WTC11 (cell line): ENCODE results near the gene KCND2. TPM values are rescaled to one million over a fixed set of nuclear protein-coding genes. Genes with fewer than 3 reads are reported as not detected.

Experiments
- ATAC-seq: fragments of 200-7000 bp; cut with Tn5 transposase; 2 replicates; pipeline ENCODE4 v1.10.0; 2021; ENCODE audit warnings: mild to moderate bottlenecking, moderate library complexity
- CTCF ChIA-PET: fragments of 300-600 bp; sonication (Branson Sonifier 250); formaldehyde crosslinking; loops from one replicate; lab custom pipeline; 2021; ENCODE audit warnings: antibody characterized with exemption; lab: Charles Lee
- POLR2A ChIA-PET: fragments of 350-600 bp; sonication (Branson Sonifier 250); formaldehyde crosslinking; loops from one replicate; lab custom pipeline; 2021; ENCODE audit warnings: antibody characterized with exemption; lab: Charles Lee
- DNase-seq: peaks from one replicate; pipeline ENCODE4 v3.0.0; 2021; ENCODE audit warnings: low spot score
- H3K27ac Mint-ChIP-seq: 2 replicates; pipeline ENCODE4 v1.8.0; 2021; ENCODE audit warnings: mixed read lengths
- H3K27me3 Mint-ChIP-seq: 2 replicates; pipeline ENCODE4 v1.8.0; 2021; ENCODE audit warnings: low read depth, mild to moderate bottlenecking, moderate library complexity, mixed read lengths
- H3K36me3 Mint-ChIP-seq: 2 replicates; pipeline ENCODE4 v1.8.0; 2021; ENCODE audit warnings: mixed read lengths
- H3K4me1 Mint-ChIP-seq: 2 replicates; pipeline ENCODE4 v1.8.0; 2022; ENCODE audit warnings: mixed read lengths
- H3K4me3 Mint-ChIP-seq: 2 replicates; pipeline ENCODE4 v1.8.0; 2021; ENCODE audit warnings: mild to moderate bottlenecking, moderate library complexity, mixed read lengths
- H3K9me3 Mint-ChIP-seq: 2 replicates; pipeline ENCODE4 v1.8.0; 2021; ENCODE audit warnings: mixed read lengths
- CBFB ChIP-seq: sonication (generic); formaldehyde crosslinking; IDR thresholded peaks from 2 replicates; pipeline ENCODE4 v1.8.1; 2022; ENCODE audit warnings: mild to moderate bottlenecking, low read depth, missing genetic modification reagents
- ELF4 ChIP-seq: sonication (generic); formaldehyde crosslinking; IDR thresholded peaks from 2 replicates; pipeline ENCODE4 v1.8.1; 2022; ENCODE audit warnings: low read depth, mild to moderate bottlenecking, moderate library complexity, missing genetic modification reagents
- ETV6 ChIP-seq: sonication (generic); formaldehyde crosslinking; IDR thresholded peaks from 2 replicates; pipeline ENCODE4 v1.8.1; 2022; ENCODE audit warnings: mild to moderate bottlenecking, missing genetic modification reagents
- GABPB1 ChIP-seq: sonication (generic); formaldehyde crosslinking; IDR thresholded peaks from 2 replicates; pipeline ENCODE4 v1.8.1; 2023; ENCODE audit warnings: mild to moderate bottlenecking, missing genetic modification reagents
- GTF2I ChIP-seq: fragments of 250-450 bp; sonication (Bioruptor Pico); conservative IDR thresholded peaks from 2 replicates; pipeline ENCODE4 v1.4.0; 2021; ENCODE audit warnings: mild to moderate bottlenecking
- JUN ChIP-seq: sonication (generic); formaldehyde crosslinking; IDR thresholded peaks from 2 replicates; pipeline ENCODE4 v1.8.0; 2023; ENCODE audit warnings: mild to moderate bottlenecking, missing genetic modification reagents
- NR1H2 ChIP-seq: sonication (generic); formaldehyde crosslinking; IDR thresholded peaks from 2 replicates; pipeline ENCODE4 v1.9.0; 2021; ENCODE audit warnings: mild to moderate bottlenecking, moderate library complexity, missing genetic modification reagents
- NR2C2 ChIP-seq: sonication (generic); formaldehyde crosslinking; IDR thresholded peaks from 2 replicates; pipeline ENCODE4 v1.8.0; 2022; ENCODE audit warnings: mild to moderate bottlenecking, missing genetic modification reagents
- RELA ChIP-seq: sonication (generic); formaldehyde crosslinking; IDR thresholded peaks from 2 replicates; pipeline ENCODE4 v1.8.1; 2022; ENCODE audit warnings: missing genetic modification reagents, mild to moderate bottlenecking, borderline replicate concordance
- TEAD1 ChIP-seq: sonication (generic); formaldehyde crosslinking; IDR thresholded peaks from 2 replicates; pipeline ENCODE4 v1.8.0; 2022; ENCODE audit warnings: mild to moderate bottlenecking, missing genetic modification reagents
- ZNF121 ChIP-seq: sonication (generic); formaldehyde crosslinking; IDR thresholded peaks from 2 replicates; pipeline ENCODE4 v1.8.0; 2023; ENCODE audit warnings: missing genetic modification reagents
- ZNF138 ChIP-seq: sonication (generic); formaldehyde crosslinking; conservative IDR thresholded peaks from 2 replicates; pipeline ENCODE4 v1.8.1; 2022; ENCODE audit warnings: mild to moderate bottlenecking, moderate library complexity, missing genetic modification reagents
- ZNF396 ChIP-seq: fragments of 250-450 bp; sonication (Bioruptor Pico); IDR thresholded peaks from 2 replicates; pipeline ENCODE4 v1.8.0; 2021; ENCODE audit warnings: mild to moderate bottlenecking, moderate library complexity, borderline replicate concordance
- total RNA-seq: library from RNA; stranded (reverse); gene quantifications from 3 replicates; pipeline ENCODE4 v1.2.3, GENCODE V29; 2021
- TF ChIP-seq, protein P1 (sequence below): sonication (generic); formaldehyde crosslinking; IDR thresholded peaks from 2 replicates; pipeline ENCODE4 v1.8.0; 2023; ENCODE audit warnings: missing genetic modification reagents, mild to moderate bottlenecking, borderline replicate concordance
- TF ChIP-seq, protein P2 (sequence below): fragments of 250-450 bp; sonication (Bioruptor Pico); IDR thresholded peaks from 2 replicates; pipeline ENCODE4 v1.9.0; 2021; ENCODE audit warnings: mild to moderate bottlenecking
- TF ChIP-seq, protein P3 (sequence below): fragments of 250-450 bp; sonication (Bioruptor Pico); IDR thresholded peaks from 2 replicates; pipeline ENCODE4 v1.9.0; 2021; ENCODE audit warnings: mild to moderate bottlenecking
- TF ChIP-seq, protein P4 (sequence below): sonication (generic); formaldehyde crosslinking; IDR thresholded peaks from 2 replicates; pipeline ENCODE4 v1.8.1; 2023; ENCODE audit warnings: mild to moderate bottlenecking, missing genetic modification reagents, moderate library complexity
- TF ChIP-seq, protein P5 (sequence below): sonication (generic); formaldehyde crosslinking; IDR thresholded peaks from 2 replicates; pipeline ENCODE4 v1.8.1; 2023; ENCODE audit warnings: mild to moderate bottlenecking, moderate library complexity, missing genetic modification reagents
- TF ChIP-seq, protein P6 (sequence below): sonication (generic); formaldehyde crosslinking; IDR thresholded peaks from 2 replicates; pipeline ENCODE4 v1.8.0; 2022; ENCODE audit warnings: mild to moderate bottlenecking, missing genetic modification reagents

The KCND2 gene
- total RNA-seq, 1 experiment from 2014 or later = 4.6 TPM

DNA sequence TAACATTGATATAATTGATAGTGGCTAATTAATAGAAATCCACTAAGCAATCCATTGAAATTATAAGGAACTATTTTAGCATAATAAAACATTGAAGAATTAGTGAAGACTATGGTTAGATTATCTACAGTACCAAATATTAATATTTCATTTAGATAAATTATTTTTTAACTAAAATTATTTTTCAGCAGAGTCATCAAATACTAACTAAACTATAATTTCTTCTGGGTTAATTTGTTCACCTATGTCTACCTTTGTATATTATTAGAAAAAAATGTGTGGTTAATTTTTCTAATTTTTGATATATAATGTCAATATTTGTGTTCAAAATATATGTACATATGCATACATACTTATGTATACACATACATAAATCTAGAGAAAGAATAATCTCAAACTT is 140.2 kb downstream of the KCND2 start (continued):
- TF ChIP-seq, protein P1, sequence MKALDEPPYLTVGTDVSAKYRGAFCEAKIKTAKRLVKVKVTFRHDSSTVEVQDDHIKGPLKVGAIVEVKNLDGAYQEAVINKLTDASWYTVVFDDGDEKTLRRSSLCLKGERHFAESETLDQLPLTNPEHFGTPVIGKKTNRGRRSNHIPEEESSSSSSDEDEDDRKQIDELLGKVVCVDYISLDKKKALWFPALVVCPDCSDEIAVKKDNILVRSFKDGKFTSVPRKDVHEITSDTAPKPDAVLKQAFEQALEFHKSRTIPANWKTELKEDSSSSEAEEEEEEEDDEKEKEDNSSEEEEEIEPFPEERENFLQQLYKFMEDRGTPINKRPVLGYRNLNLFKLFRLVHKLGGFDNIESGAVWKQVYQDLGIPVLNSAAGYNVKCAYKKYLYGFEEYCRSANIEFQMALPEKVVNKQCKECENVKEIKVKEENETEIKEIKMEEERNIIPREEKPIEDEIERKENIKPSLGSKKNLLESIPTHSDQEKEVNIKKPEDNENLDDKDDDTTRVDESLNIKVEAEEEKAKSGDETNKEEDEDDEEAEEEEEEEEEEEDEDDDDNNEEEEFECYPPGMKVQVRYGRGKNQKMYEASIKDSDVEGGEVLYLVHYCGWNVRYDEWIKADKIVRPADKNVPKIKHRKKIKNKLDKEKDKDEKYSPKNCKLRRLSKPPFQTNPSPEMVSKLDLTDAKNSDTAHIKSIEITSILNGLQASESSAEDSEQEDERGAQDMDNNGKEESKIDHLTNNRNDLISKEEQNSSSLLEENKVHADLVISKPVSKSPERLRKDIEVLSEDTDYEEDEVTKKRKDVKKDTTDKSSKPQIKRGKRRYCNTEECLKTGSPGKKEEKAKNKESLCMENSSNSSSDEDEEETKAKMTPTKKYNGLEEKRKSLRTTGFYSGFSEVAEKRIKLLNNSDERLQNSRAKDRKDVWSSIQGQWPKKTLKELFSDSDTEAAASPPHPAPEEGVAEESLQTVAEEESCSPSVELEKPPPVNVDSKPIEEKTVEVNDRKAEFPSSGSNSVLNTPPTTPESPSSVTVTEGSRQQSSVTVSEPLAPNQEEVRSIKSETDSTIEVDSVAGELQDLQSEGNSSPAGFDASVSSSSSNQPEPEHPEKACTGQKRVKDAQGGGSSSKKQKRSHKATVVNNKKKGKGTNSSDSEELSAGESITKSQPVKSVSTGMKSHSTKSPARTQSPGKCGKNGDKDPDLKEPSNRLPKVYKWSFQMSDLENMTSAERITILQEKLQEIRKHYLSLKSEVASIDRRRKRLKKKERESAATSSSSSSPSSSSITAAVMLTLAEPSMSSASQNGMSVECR (CRISPR knock-in tag) = no peak
- TF ChIP-seq RELA (CRISPR knock-in tag) = no peak
- TF ChIP-seq ELF4 (CRISPR knock-in tag) = no peak

DNA sequence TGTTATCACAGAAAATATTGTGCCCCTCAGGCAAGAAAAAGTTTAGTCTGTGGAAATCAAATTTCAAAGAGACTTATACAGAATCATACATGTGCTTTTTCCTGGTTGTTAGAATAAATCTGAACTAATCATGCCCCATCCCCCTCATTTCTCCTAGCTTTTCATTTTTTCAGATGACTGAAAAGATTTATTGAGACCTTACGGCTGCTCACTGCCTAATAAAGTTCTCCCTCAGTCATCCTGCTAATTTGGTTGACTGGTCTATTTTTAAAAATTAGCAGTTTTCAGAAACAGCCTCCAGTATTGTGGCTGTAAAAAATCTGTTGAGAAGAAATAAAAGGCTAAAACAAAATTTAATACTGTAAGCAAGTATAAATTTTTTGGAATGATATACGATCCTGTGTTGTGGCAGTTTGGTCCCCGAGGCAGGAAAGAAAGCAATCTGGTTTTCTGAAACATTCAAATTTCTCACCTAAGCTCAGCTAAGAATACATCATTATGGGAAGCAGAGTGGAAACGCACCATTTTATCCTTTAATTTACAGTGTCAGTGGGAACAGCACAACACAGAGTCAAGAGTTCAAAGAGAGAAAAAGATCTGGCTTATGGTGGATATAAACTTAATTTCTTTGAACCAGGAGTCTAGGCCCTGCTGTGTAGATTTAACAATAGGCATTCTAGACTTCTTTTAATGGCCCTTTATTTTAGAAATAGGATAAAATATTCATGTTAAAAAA is 144.4 kb downstream of the KCND2 start:
- Mint-ChIP-seq H3K9me3 (no peaks in the 10 kb centered on the region), H3K4me1 (peaks cover 6% of the 10 kb centered on the region; the same call in 1 of the 2 replicates), H3K27me3 (no peaks in the 10 kb centered on the region)
- no peak for ATAC-seq
- TF ChIP-seq GABPB1 (CRISPR knock-in tag) (no peak), ZNF396 (CRISPR knock-in tag) (no peak), NR1H2 (CRISPR knock-in tag) (no peak), ZNF121 (CRISPR knock-in tag) (no peak), NR2C2 (CRISPR knock-in tag) (no peak), ETV6 (no peak), GTF2I (CRISPR knock-in tag) (no peak), JUN (CRISPR knock-in tag) (no peak), ZNF138 (no peak), CBFB (CRISPR knock-in tag) (no peak), TEAD1 (CRISPR knock-in tag) (no peak), ELF4 (CRISPR knock-in tag) (no peak)
- TF ChIP-seq, protein P2, sequence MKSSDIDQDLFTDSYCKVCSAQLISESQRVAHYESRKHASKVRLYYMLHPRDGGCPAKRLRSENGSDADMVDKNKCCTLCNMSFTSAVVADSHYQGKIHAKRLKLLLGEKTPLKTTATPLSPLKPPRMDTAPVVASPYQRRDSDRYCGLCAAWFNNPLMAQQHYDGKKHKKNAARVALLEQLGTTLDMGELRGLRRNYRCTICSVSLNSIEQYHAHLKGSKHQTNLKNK (CRISPR knock-in tag) = no peak
- TF ChIP-seq, protein P3, sequence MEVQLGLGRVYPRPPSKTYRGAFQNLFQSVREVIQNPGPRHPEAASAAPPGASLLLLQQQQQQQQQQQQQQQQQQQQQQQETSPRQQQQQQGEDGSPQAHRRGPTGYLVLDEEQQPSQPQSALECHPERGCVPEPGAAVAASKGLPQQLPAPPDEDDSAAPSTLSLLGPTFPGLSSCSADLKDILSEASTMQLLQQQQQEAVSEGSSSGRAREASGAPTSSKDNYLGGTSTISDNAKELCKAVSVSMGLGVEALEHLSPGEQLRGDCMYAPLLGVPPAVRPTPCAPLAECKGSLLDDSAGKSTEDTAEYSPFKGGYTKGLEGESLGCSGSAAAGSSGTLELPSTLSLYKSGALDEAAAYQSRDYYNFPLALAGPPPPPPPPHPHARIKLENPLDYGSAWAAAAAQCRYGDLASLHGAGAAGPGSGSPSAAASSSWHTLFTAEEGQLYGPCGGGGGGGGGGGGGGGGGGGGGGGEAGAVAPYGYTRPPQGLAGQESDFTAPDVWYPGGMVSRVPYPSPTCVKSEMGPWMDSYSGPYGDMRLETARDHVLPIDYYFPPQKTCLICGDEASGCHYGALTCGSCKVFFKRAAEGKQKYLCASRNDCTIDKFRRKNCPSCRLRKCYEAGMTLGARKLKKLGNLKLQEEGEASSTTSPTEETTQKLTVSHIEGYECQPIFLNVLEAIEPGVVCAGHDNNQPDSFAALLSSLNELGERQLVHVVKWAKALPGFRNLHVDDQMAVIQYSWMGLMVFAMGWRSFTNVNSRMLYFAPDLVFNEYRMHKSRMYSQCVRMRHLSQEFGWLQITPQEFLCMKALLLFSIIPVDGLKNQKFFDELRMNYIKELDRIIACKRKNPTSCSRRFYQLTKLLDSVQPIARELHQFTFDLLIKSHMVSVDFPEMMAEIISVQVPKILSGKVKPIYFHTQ (CRISPR knock-in tag) = no peak
- TF ChIP-seq, protein P4, sequence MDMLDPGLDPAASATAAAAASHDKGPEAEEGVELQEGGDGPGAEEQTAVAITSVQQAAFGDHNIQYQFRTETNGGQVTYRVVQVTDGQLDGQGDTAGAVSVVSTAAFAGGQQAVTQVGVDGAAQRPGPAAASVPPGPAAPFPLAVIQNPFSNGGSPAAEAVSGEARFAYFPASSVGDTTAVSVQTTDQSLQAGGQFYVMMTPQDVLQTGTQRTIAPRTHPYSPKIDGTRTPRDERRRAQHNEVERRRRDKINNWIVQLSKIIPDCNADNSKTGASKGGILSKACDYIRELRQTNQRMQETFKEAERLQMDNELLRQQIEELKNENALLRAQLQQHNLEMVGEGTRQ (CRISPR knock-in tag) = no peak
- TF ChIP-seq, protein P5, sequence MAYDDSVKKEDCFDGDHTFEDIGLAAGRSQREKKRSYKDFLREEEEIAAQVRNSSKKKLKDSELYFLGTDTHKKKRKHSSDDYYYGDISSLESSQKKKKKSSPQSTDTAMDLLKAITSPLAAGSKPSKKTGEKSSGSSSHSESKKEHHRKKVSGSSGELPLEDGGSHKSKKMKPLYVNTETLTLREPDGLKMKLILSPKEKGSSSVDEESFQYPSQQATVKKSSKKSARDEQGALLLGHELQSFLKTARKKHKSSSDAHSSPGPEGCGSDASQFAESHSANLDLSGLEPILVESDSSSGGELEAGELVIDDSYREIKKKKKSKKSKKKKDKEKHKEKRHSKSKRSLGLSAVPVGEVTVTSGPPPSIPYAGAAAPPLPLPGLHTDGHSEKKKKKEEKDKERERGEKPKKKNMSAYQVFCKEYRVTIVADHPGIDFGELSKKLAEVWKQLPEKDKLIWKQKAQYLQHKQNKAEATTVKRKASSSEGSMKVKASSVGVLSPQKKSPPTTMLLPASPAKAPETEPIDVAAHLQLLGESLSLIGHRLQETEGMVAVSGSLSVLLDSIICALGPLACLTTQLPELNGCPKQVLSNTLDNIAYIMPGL (CRISPR knock-in tag) = no peak
- TF ChIP-seq, protein P6, sequence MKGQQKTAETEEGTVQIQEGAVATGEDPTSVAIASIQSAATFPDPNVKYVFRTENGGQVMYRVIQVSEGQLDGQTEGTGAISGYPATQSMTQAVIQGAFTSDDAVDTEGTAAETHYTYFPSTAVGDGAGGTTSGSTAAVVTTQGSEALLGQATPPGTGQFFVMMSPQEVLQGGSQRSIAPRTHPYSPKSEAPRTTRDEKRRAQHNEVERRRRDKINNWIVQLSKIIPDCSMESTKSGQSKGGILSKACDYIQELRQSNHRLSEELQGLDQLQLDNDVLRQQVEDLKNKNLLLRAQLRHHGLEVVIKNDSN = no peak
- TF ChIP-seq, protein P1 (CRISPR knock-in tag) = no peak
- TF ChIP-seq, all 79 proteins: peak for 0
- Mint-ChIP-seq H3K27ac (no peak overlapping the region), H3K4me3 (no peak overlapping the region), H3K36me3 (no peaks in the 10 kb centered on the region)
- ChIA-PET CTCF (no interaction called here), POLR2A (no interaction called here)
- DNase-seq = no peak
